Suprapubic skin (tissue), 3 donors: ENCODE data around the gene TRIM24.

Experiments used
- POLR2A ChIP-seq, 2 donors: fragments of 450-650 bp; IDR thresholded peaks; one replicate each; pipeline ENCODE4 v1.6.1; 2017; ENCODE audit warnings: antibody characterized with exemption in 2 of 2, mild to moderate bottlenecking in 2 of 2, moderate library complexity in 2 of 2
- TF ChIP-seq, protein P1 (sequence below), 2 donors: fragments of 200-600 bp in 1 of 2; fragments of 450-650 bp in 1 of 2; sonication (generic) in 1 of 2; IDR thresholded peaks; one replicate each; pipeline ENCODE4 v1.5.1; 2016 to 2019; ENCODE audit warnings: antibody characterized with exemption in 2 of 2, mild to moderate bottlenecking in 1 of 2, moderate library complexity in 1 of 2

DNA sequence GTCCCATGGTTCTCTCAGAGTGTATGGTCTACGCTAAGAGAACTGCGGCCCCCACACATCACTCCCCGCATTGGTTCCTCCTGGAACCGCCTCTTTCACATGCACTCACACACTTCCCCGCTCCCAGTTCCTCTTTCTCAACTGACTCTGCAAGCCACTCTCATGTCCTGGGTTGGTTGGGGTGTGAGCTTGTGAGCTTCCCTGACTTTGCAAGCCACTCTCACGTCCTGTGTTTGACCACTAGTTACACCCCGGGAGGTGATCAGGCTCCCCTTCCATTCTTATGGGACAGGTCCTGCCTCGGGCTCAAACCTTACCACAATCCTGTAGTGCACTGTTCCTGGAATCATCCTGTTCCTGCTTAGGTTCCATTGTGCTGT is 105.0 kb downstream of the TRIM24 start:
- TF ChIP-seq, protein P1, sequence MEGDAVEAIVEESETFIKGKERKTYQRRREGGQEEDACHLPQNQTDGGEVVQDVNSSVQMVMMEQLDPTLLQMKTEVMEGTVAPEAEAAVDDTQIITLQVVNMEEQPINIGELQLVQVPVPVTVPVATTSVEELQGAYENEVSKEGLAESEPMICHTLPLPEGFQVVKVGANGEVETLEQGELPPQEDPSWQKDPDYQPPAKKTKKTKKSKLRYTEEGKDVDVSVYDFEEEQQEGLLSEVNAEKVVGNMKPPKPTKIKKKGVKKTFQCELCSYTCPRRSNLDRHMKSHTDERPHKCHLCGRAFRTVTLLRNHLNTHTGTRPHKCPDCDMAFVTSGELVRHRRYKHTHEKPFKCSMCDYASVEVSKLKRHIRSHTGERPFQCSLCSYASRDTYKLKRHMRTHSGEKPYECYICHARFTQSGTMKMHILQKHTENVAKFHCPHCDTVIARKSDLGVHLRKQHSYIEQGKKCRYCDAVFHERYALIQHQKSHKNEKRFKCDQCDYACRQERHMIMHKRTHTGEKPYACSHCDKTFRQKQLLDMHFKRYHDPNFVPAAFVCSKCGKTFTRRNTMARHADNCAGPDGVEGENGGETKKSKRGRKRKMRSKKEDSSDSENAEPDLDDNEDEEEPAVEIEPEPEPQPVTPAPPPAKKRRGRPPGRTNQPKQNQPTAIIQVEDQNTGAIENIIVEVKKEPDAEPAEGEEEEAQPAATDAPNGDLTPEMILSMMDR (IDR thresholded peaks at IDR 0.05): no peak
- TF ChIP-seq POLR2A (IDR thresholded peaks at IDR 0.05): no peak
